DND-41 (cell line): ENCODE results near the gene EHD3.

ENCODE experiments used
- ATAC-seq: fragments of 200-7000 bp; cut with Tn5 transposase; 3 replicates; pipeline ENCODE4 v1.9.1; 2021; ENCODE audit warnings: low read depth; ENCODE audit not compliant: insufficient read depth
- DNase-seq: peaks from one replicate; pipeline ENCODE4 v3.0.0-alpha.2; 2020
- H2AFZ ChIP-seq: 2 replicates; pipeline ENCODE4 v1.6.0; 2012; ENCODE audit warnings: low read depth, low read length
- H3K27ac ChIP-seq: 2 replicates; pipeline ENCODE4 v1.5.1; 2012; ENCODE audit warnings: low read length, inconsistent platforms
- H3K27me3 ChIP-seq: fragments of 200-600 bp; sonication (generic); 2 replicates; pipeline ENCODE4 v1.6.0; 2012; ENCODE audit warnings: low read length, mild to moderate bottlenecking, inconsistent platforms; ENCODE audit not compliant: insufficient read depth, poor library complexity
- H3K36me3 ChIP-seq: 2 replicates; pipeline ENCODE4 v1.5.1; 2012; ENCODE audit warnings: low read length, inconsistent platforms; ENCODE audit not compliant: insufficient read depth
- H3K4me1 ChIP-seq: 2 replicates; pipeline ENCODE4 v1.5.1; 2012; ENCODE audit warnings: mild to moderate bottlenecking, low read length; ENCODE audit not compliant: insufficient read depth
- H3K4me2 ChIP-seq: 2 replicates; pipeline ENCODE4 v1.6.0; 2012; ENCODE audit warnings: mild to moderate bottlenecking, moderate library complexity, low read length, inconsistent platforms; ENCODE audit not compliant: insufficient read depth
- H3K4me3 ChIP-seq, 2 experiments: fragments of 200-600 bp in 1 of 2; shearing (Covaris generic) in 1 of 2; 2 replicates each; pipeline ENCODE4 v1.5.1; 2012 to 2016; ENCODE audit warnings: inconsistent platforms in 2 of 2, low read length in 2 of 2, mild to moderate bottlenecking in 2 of 2, low read depth in 1 of 2, moderate library complexity in 1 of 2
- H3K79me2 ChIP-seq: 2 replicates; pipeline ENCODE4 v1.6.0; 2012; ENCODE audit warnings: low read length, inconsistent platforms; ENCODE audit not compliant: insufficient read depth
- H3K9ac ChIP-seq: 2 replicates; pipeline ENCODE4 v1.6.0; 2012; ENCODE audit warnings: low read depth, mild to moderate bottlenecking, inconsistent platforms, low read length, moderate library complexity
- H3K9me3 ChIP-seq: 2 replicates; pipeline ENCODE4 v1.5.1; 2012; ENCODE audit warnings: low read length, moderate library complexity, mild to moderate bottlenecking, inconsistent platforms; ENCODE audit not compliant: insufficient read depth, severe bottlenecking
- H4K20me1 ChIP-seq: 2 replicates; pipeline ENCODE4 v1.6.0; 2012; ENCODE audit warnings: low read length; ENCODE audit not compliant: insufficient read depth
- CTCF ChIP-seq: IDR thresholded peaks from 2 replicates; pipeline ENCODE4 v1.5.1; 2012; ENCODE audit warnings: borderline replicate concordance, low read length, moderate library complexity, mild to moderate bottlenecking; ENCODE audit not compliant: poor library complexity, severe bottlenecking; ENCODE audit errors: extremely low read depth
- EZH2 ChIP-seq: IDR thresholded peaks from 3 replicates; pipeline ENCODE4 v1.6.1; 2012; ENCODE audit warnings: borderline replicate concordance, low read depth, mild to moderate bottlenecking, moderate library complexity, low read length, inconsistent platforms; ENCODE audit not compliant: severe bottlenecking

EHD3 gene

DNA sequence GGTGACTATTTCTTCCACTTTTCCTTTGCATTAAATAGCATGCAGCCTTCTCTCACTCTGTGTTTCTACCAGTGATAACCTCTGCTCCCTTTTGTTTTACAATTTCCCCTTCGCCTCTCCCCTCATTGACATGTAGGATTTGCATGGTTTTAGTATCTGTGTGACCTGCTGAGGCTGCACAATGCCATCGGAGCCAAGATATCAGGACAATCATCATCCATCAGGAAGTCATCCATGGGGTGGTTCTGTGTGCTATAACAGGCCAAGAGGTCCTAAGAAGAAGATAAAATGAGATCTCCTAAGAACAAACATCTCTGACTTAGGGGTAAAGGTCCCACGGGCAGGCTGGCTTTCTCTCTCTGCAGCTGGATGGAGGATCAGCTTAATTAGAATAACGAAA, 65.6 kb downstream of the EHD3 start:
- no peaks in the 10 kb centered on the region for H3K4me1 ChIP-seq
- no peak for DNase-seq
- H3K4me2 ChIP-seq: no peak overlapping the region
- no peak for TF ChIP-seq EZH2
- no peak for TF ChIP-seq CTCF
- no peak for ATAC-seq
- no peaks in the 10 kb centered on the region for H3K9me3 ChIP-seq
- no peak overlapping the region for H3K4me3 ChIP-seq
- no peak overlapping the region for H2AFZ ChIP-seq
- no peaks in the 10 kb centered on the region for H3K79me2 ChIP-seq
- no peaks in the 10 kb centered on the region for H3K27me3 ChIP-seq
- H3K9ac ChIP-seq: no peak overlapping the region
- H3K36me3 ChIP-seq: no peaks in the 10 kb centered on the region
- no peak overlapping the region for H3K27ac ChIP-seq
- H4K20me1 ChIP-seq: no peaks in the 10 kb centered on the region

GRCh38 chr2:31300309-31300708, 66.4 kb downstream of the EHD3 start:
- DNase-seq: no peak
- Histone ChIP-seq H2AFZ (no peak overlapping the region), H3K9me3 (no peaks in the 10 kb centered on the region), H3K36me3 (no peaks in the 10 kb centered on the region), H3K9ac (no peak overlapping the region), H4K20me1 (no peaks in the 10 kb centered on the region), H3K27me3 (no peaks in the 10 kb centered on the region), H3K79me2 (no peaks in the 10 kb centered on the region), H3K4me1 (no peaks in the 10 kb centered on the region), H3K4me2 (no peak overlapping the region), H3K4me3 (no peak overlapping the region), H3K27ac (no peak overlapping the region)
- ATAC-seq: no peak
- TF ChIP-seq CTCF (no peak), EZH2 (no peak)

- ATAC-seq: no peak
- H3K27me3 ChIP-seq: no peaks in the 10 kb centered on the region
These were observed 69.1 kb downstream of the EHD3 start for GRCh38 chr2:31302940-31303563.

More at GRCh38 chr2:31302940-31303563, 69.1 kb downstream of the EHD3 start:
- no peak for TF ChIP-seq EZH2
- TF ChIP-seq CTCF: no peak
- H4K20me1 ChIP-seq: no peaks in the 10 kb centered on the region
- H3K4me1 ChIP-seq: no peaks in the 10 kb centered on the region
- DNase-seq: no peak
- no peak overlapping the region for H2AFZ ChIP-seq
- no peak overlapping the region for H3K4me2 ChIP-seq
- no peaks in the 10 kb centered on the region for H3K36me3 ChIP-seq
- no peak overlapping the region for H3K27ac ChIP-seq
- H3K4me3 ChIP-seq: no peak overlapping the region
- no peaks in the 10 kb centered on the region for H3K79me2 ChIP-seq
- H3K9me3 ChIP-seq: no peaks in the 10 kb centered on the region
- no peak overlapping the region for H3K9ac ChIP-seq
